Measurements from ENCODE around the gene SLC38A10. TPM values are rescaled to one million over a fixed set of nuclear protein-coding genes. Genes with fewer than 3 reads are reported as not detected.

The SLC38A10 gene
- total RNA-seq, 1 donor from 2014 or later = 12.3 TPM

DNA sequence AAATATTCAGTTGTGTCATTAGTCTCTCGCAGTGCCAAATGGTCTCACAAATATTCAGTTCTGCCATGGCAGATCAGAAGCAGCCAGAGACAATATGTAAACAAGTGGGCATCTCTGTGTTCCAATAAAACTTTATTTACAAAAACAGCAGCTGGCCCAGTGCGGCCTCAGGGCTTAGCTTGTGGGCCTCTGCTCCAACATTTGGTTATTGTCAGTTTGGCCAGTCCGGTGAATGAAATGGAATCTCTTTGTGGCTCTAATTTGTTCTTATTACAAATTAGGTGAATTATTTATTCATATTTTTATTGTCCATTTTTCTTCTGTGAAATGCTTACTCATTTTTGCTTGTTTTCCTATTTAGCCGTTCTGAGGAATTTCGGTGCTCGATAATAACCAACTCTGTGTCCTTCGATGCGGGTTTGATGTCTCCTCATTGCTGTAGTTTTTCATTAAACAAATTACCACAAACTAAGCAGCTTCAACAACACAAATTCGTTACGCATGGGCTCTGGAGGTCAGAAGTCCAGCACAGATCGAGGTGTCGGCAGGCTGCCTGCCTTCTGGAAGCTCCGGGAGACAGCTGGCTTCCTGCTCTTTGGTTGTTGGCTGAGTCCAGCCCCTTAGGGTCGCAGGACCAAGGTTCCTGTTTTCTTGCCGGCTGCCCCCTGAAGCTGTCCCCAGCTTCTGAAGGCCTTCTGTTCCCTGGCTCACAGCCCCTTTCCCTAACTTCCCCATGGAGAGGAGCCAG is 4.1 kb upstream of the SLC38A10 start:
- no peak for DNase-seq

- DNase-seq = no peak
These were observed 3.4 kb upstream of the SLC38A10 start for GRCh38 chr17:81298325-81298990.

GRCh38 chr17:81295676-81296381 is 722 bp upstream of the SLC38A10 start:
- DNase-seq = no peak

GRCh38 chr17:81294512-81295030 is 536 bp downstream of the SLC38A10 start:
- DNase-seq = no peak

- DNase-seq = no peak
These were observed 2.7 kb downstream of the SLC38A10 start for GRCh38 chr17:81292450-81292849.

DNA sequence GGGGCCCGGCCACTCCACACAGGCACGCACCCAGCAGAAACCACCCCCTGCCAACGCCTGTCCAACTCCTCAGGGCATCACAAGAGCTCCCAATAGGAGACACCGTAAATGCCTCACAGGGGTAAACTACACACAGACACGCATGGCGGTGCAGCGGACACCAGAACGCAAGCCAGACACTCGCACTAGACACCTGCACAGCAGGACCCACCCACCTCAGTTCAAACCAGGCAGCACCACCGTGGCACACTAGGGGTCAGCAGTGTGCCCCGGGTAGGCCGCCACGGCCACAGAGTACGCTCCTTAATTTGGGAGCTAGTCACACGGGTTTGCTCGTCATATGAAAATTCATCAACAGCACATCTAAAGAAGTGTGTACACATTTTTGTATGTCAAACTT is 3.4 kb downstream of the SLC38A10 start:
- DNase-seq = no peak

DNA sequence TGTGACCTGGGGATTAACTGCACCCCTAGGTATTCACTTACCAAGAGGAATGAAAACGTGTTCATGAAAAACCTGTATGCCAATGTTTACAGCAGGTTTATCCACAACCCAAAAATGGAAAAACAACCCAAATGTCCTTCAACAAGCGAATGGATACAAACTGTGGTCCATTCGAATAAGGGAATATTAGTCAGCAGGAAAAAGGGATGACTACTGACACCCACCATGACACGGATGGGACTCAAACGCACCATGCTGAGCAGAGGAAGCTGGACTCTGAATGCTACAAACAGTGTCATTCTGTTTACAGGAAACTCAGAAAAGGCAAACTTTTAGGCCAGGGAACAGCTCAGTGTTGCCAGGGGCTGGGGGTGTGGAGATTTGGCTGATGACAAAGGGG is 4.9 kb downstream of the SLC38A10 start:
- no peak for DNase-seq

DNA sequence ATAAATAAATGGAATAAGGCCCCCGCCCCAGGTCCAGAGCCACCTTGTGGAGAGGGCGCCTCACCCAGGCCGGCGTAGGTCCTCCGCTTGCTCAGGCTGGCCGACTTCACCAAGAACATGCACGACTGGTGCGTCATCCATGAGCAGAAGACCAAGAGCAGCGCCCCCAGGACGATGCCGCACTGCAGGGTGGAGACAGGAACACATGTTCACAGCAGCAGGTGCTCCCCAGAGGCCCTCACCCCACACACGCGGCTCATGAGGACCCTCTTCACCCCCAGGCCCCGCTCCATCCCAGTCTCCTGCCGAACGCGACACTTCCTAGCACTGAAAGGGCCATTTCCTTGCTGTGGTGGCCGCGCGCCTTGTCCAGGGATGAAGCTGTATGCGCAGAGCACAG is 5.5 kb downstream of the SLC38A10 start:
- no peak for DNase-seq

- no peak for DNase-seq
These were observed 6.4 kb downstream of the SLC38A10 start for GRCh38 chr17:81288715-81289114.

DNA sequence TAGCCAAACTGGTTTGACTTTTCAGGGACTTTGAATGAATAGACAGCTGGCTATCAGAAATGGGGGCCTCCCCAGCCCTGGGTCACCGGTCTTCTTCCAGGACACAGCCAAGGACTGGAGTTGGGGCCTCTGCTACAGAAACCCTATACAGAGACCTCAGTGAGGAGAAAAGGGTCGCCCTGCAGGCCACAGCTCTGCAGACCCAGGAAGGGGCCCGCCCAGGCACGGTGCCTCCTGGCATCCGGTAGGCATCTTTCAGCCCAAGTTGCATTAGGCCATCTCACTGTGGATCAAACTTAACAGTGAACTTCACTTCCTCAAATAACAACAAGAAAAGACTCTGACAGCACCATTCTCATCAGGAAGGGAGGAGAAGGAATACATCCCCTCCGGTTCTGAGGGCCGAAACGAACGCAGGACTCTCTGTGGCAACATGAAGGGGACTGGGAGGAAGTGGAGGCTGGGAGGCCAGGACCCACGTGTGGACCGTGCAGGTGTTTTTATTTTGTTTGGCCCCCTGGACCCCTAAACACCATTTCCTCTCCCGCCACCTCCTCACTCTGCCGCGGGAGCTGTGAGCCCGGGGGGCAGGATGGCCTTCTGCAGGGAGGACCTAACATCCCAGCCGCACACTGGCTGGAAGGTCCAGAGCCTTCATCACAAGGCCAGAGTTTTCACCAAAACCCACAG is 7.2 kb downstream of the SLC38A10 start:
- DNase-seq = no peak

DNA sequence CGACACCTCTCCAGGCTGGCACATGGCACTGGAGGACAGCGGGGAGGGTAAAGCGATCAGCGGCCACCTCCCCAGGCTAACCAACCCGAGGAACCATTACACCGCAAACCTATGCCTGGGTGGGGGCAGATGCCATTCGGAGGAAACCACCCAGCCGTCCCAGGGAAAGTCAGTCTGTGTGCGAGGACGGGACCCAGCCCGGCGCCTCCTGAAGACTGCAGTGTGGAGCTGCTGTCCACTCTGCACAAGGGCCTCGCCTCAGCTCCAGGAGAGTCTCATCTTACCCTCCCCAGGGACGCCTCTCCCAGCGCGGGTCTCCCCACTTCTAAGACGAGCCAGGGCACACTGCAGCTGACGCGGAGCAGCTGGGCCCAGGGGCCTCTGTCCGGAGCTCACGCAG is 8.0 kb downstream of the SLC38A10 start:
- no peak for DNase-seq

DNA sequence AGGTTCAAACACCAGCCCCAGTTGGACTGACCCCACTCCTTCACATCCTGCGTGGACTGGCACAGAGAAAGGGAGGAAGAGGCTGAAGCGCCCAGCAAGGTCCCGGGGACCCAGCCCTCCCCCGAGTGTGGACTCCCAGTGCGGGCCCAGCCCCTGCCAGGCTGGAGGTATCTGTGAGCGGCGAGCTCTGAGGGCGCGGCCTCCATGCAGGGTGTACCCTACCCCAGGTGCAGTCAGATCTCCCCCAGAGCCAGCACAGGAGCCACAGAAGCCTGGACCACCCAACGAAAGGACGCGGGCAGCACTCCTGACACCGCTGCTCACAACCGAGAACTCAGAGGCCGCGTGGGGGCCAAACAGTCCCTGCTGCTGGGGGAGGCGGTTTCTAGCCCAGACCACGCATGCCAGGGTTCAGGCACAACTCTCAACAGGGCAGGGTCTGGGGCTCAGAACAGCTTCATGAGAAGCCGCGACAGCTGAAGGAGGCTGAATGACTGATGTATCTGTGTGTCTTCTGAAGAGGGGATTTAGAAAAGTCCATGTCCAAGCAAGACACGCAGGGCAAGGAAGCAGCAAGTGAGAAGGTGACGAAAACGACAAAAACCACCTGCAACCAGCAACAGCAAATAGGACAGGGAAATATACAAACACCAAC is 8.5 kb downstream of the SLC38A10 start:
- no peak for DNase-seq

DNA sequence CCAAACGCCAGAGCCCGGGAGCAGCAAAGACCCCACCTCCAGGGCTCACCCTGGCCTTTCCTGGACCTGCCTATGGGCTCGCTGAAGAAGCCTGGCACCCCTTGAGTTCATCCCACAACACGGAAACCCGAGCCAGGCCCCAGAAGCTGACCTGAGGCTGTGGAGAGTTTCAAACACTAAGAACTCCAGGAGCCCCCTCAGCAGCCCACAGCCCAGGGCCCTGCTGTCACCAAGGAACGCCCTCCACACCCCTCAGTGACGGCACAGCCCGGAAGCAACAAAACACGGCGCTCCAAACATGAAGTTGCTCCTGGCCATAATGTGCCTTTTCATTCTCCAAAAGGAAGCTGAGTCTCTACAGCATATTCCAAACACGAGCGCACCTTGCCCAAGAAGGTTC is 9.2 kb downstream of the SLC38A10 start:
- DNase-seq = no peak

GRCh38 chr17:81285179-81285878 is 9.8 kb downstream of the SLC38A10 start:
- no peak for DNase-seq

DNA sequence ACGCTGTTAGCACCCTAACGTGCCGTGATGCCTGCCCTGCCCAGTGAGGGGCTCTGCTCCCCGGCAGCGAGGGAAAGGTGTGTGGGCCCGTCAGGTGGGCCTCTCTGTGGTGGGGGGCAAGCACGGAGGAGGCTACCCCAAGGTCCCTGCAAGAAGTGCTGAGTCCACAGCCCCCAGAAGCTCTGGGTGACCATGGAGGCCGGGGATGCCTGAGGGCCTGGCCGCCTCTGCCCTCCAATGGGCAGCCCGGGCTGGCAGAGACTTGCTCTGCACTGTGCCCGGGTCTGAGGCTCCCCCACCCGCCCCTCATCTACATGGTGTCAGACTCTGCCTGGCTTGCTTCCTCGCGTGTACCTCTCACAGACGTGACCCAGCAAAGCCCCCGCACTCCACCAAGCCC is 12.2 kb downstream of the SLC38A10 start:
- no peak for DNase-seq

- DNase-seq = no peak
These were observed 13.0 kb downstream of the SLC38A10 start for GRCh38 chr17:81282141-81282540.

DNA sequence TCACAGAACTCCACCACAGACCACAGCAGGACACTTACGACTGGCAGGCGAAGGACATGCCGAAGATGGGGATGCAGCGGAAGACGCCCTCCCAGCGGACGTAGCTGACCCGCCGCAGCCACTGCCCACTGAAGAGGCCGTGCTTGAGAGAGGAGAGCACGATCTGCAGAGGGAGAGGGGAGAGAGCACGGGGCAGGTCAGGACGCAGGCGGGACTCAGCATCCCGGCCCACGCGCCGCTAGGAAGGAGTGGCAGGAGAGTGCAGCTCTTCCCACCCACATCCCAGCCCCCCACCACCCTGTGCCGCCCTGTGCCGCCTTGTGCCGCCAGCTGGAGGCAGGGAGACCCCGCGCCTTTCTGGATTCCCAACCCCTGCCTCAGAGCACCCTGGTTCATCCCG is 14.5 kb downstream of the SLC38A10 start:
- DNase-seq = no peak

GRCh38 chr17:81279278-81280275 is 15.5 kb downstream of the SLC38A10 start:
- DNase-seq = no peak

- DNase-seq = no peak
These were observed 16.3 kb downstream of the SLC38A10 start for GRCh38 chr17:81278831-81279230.

Data from occipital lobe (tissue), 2 donors.